HepG2 (cell line): ENCODE measurements around the gene MRNIP. TPM values are rescaled to one million over a fixed set of nuclear protein-coding genes. Genes with fewer than 3 reads are reported as not detected.
A peak's percentile ranks its signal among the peaks of the same experiment; 100 is the strongest.

ENCODE experiments used
- BORCS8-MEF2B ChIP-seq: sonication (generic); formaldehyde crosslinking; IDR thresholded peaks from 2 replicates; pipeline ENCODE4 v1.8.0; 2022; ENCODE audit warnings: mild to moderate bottlenecking, missing genetic modification reagents
- FOXP4 ChIP-seq: sonication (generic); formaldehyde crosslinking; IDR thresholded peaks from 2 replicates; pipeline ENCODE4 v1.4.0; 2020; ENCODE audit warnings: missing genetic modification reagents
- FUBP1 ChIP-seq: sonication (generic); formaldehyde crosslinking; IDR thresholded peaks from 2 replicates; pipeline ENCODE4 v1.5.1; 2020; ENCODE audit warnings: missing genetic modification reagents, mild to moderate bottlenecking, borderline replicate concordance
- KAT2B ChIP-seq: fragments of 150-350 bp; IDR thresholded peaks from 2 replicates; pipeline ENCODE4 v1.6.1; 2014; ENCODE audit warnings: low read depth, low read length, borderline replicate concordance
- MAFG ChIP-seq: sonication (generic); formaldehyde crosslinking; IDR thresholded peaks from 2 replicates; pipeline ENCODE4 v1.5.1; 2020; ENCODE audit warnings: mild to moderate bottlenecking, missing genetic modification reagents
- NKX3-1 ChIP-seq: sonication (generic); formaldehyde crosslinking; IDR thresholded peaks from 2 replicates; pipeline ENCODE4 v1.5.0; 2020; ENCODE audit warnings: missing genetic modification reagents
- TCF7 ChIP-seq: sonication (generic); IDR thresholded peaks from 2 replicates; pipeline ENCODE4 v1.6.1; 2016; ENCODE audit warnings: antibody characterized with exemption, low read depth
- THYN1 ChIP-seq: sonication (generic); formaldehyde crosslinking; IDR thresholded peaks from 2 replicates; pipeline ENCODE4 v1.8.1; 2023; ENCODE audit warnings: low read depth, mild to moderate bottlenecking, moderate library complexity, missing genetic modification reagents, borderline replicate concordance
- ZBED4 ChIP-seq: sonication (generic); formaldehyde crosslinking; IDR thresholded peaks from 2 replicates; pipeline ENCODE4 v1.4.0; 2020; ENCODE audit warnings: missing genetic modification reagents, borderline replicate concordance
- ZNF263 ChIP-seq: sonication (generic); formaldehyde crosslinking; IDR thresholded peaks from 2 replicates; pipeline ENCODE4 v1.4.0; 2020; ENCODE audit warnings: missing genetic modification reagents
- ZNF431 ChIP-seq: sonication (generic); formaldehyde crosslinking; IDR thresholded peaks from 2 replicates; pipeline ENCODE4 v1.9.0; 2022; ENCODE audit warnings: missing genetic modification reagents, low read depth, mild to moderate bottlenecking, borderline replicate concordance
- ZNF446 ChIP-seq: sonication (generic); formaldehyde crosslinking; IDR thresholded peaks from 2 replicates; pipeline ENCODE4 v1.5.0; 2020; ENCODE audit warnings: mild to moderate bottlenecking, missing genetic modification reagents
- ZNF670 ChIP-seq: sonication (generic); formaldehyde crosslinking; IDR thresholded peaks from 2 replicates; pipeline ENCODE4 v1.8.0; 2022; ENCODE audit warnings: mild to moderate bottlenecking, missing genetic modification reagents, borderline replicate concordance
- polyA plus RNA-seq, 8 experiments: library from polyadenylated mRNA; depleted of rRNA in 3 of 8; stranded (reverse) in 7 of 8; unstranded in 1 of 8; fragments of >200 nt; fragmentation: Illumina TruSeq in 4 of 8; extraction: Trizol in 4 of 8; gene quantifications; 2 replicates each; pipeline versions ENCODE4 v1.2.1 to v1.2.3, GENCODE V29; 2011 to 2016; ENCODE audit warnings: low read depth in 4 of 8, missing spikeins in 1 of 8, mixed read lengths in 1 of 8; ENCODE audit not compliant: insufficient read depth in 1 of 8
- total RNA-seq, 5 experiments: library from RNA; depleted of rRNA; stranded (reverse); fragments of >200 nt; fragmentation: Illumina TruSeq; extraction: Trizol; gene quantifications; 2 replicates each; pipeline ENCODE4 v1.2.3, GENCODE V29; 2016; ENCODE audit warnings: low read depth in 1 of 5
- TF ChIP-seq, protein P1 (sequence below): IDR thresholded peaks from 2 replicates; pipeline ENCODE4 v1.6.1; 2012; ENCODE audit warnings: inconsistent platforms
- TF ChIP-seq, protein P2 (sequence below): sonication (generic); formaldehyde crosslinking; IDR thresholded peaks from 2 replicates; pipeline ENCODE4 v1.5.1; 2020; ENCODE audit warnings: mild to moderate bottlenecking, moderate library complexity, missing genetic modification reagents
- TF ChIP-seq, protein P3 (sequence below): sonication (generic); formaldehyde crosslinking; IDR thresholded peaks from 2 replicates; pipeline ENCODE4 v1.4.0; 2020; ENCODE audit warnings: missing genetic modification reagents, borderline replicate concordance

The MRNIP gene
- total and polyA plus RNA-seq, 2 of the 13 experiments (the other 11 are each of a cell fraction or from before 2014, with no cell fraction given): 15.5 to 34.1 TPM

- TF ChIP-seq, protein P1, sequence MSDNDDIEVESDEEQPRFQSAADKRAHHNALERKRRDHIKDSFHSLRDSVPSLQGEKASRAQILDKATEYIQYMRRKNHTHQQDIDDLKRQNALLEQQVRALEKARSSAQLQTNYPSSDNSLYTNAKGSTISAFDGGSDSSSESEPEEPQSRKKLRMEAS: peak; percentile 95
- peak; percentile 3; the same call in 1 of the 2 replicates for TF ChIP-seq ZNF670 (CRISPR knock-in tag)
- TF ChIP-seq ZBED4 (CRISPR knock-in tag): peak; percentile 67
- no peak; the same call in 1 of the 2 replicates for TF ChIP-seq ZNF446
- 0 out of 2 replicates have a peak, but pooled peaks have one; percentile 65 for TF ChIP-seq THYN1 (CRISPR knock-in tag)
- peak; percentile 80; the same call in 1 of the 2 replicates for TF ChIP-seq ZNF431 (CRISPR knock-in tag)
- TF ChIP-seq ZNF263 (CRISPR knock-in tag): peak; percentile 50
- TF ChIP-seq BORCS8-MEF2B (CRISPR knock-in tag): peak; percentile 93
- peak; percentile 72 for TF ChIP-seq FOXP4 (CRISPR knock-in tag)
- TF ChIP-seq MAFG: no peak
- TF ChIP-seq TCF7: no peak
- TF ChIP-seq, protein P2, sequence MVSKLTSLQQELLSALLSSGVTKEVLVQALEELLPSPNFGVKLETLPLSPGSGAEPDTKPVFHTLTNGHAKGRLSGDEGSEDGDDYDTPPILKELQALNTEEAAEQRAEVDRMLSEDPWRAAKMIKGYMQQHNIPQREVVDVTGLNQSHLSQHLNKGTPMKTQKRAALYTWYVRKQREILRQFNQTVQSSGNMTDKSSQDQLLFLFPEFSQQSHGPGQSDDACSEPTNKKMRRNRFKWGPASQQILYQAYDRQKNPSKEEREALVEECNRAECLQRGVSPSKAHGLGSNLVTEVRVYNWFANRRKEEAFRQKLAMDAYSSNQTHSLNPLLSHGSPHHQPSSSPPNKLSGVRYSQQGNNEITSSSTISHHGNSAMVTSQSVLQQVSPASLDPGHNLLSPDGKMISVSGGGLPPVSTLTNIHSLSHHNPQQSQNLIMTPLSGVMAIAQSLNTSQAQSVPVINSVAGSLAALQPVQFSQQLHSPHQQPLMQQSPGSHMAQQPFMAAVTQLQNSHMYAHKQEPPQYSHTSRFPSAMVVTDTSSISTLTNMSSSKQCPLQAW (CRISPR knock-in tag): peak; percentile 95
- TF ChIP-seq KAT2B: no peak
- 0 out of 2 replicates have a peak, but pooled peaks have one; percentile 80 for TF ChIP-seq FUBP1 (CRISPR knock-in tag)
- TF ChIP-seq NKX3-1 (CRISPR knock-in tag): peak; percentile 71; the same call in 1 of the 2 replicates
- TF ChIP-seq, protein P3, sequence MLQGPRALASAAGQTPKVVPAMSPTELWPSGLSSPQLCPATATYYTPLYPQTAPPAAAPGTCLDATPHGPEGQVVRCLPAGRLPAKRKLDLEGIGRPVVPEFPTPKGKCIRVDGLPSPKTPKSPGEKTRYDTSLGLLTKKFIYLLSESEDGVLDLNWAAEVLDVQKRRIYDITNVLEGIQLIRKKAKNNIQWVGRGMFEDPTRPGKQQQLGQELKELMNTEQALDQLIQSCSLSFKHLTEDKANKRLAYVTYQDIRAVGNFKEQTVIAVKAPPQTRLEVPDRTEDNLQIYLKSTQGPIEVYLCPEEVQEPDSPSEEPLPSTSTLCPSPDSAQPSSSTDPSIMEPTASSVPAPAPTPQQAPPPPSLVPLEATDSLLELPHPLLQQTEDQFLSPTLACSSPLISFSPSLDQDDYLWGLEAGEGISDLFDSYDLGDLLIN: no peak
Measured at GRCh38 chr5:179858586-179859427, at the start of gene MRNIP (continued).
